Gastroesophageal sphincter (tissue), 4 donors: ENCODE measurements around the gene GALR3. TPM values are rescaled to one million over a fixed set of nuclear protein-coding genes. Genes with fewer than 3 reads are reported as not detected.

Experiments used
- ATAC-seq: fragments of 150-250 bp; one replicate; pipeline ENCODE4 v1.9.1; 2016; ENCODE audit warnings: mild to moderate bottlenecking, moderate library complexity
- H3K27ac ChIP-seq, 4 donors: fragments of 200-600 bp; sonication (generic) in 3 of 4; 1 replicate in 3 of 4; 2 replicates in 1 of 4; pipeline ENCODE4 v1.5.1; 2016 to 2019
- H3K27me3 ChIP-seq: fragments of 200-600 bp; sonication (generic); one replicate; pipeline ENCODE4 v1.5.1; 2019
- H3K36me3 ChIP-seq, 2 donors: fragments of 200-600 bp; sonication (generic); one replicate each; pipeline ENCODE4 v1.5.1; 2019; ENCODE audit warnings: control low read depth in 1 of 2
- H3K4me1 ChIP-seq, 3 donors: fragments of 200-600 bp; sonication (generic); 1 replicate in 2 of 3; 2 replicates in 1 of 3; pipeline ENCODE4 v1.5.1; 2016 to 2019; ENCODE audit warnings: control low read depth in 2 of 3
- H3K4me3 ChIP-seq, 2 donors: fragments of 200-600 bp; sonication (generic); one replicate each; pipeline ENCODE4 v1.5.1; 2019; ENCODE audit warnings: mild to moderate bottlenecking in 1 of 2, moderate library complexity in 1 of 2
- H3K9me3 ChIP-seq, 3 donors: fragments of 200-600 bp; sonication (generic); one replicate each; pipeline ENCODE4 v1.5.1; 2017 to 2019; ENCODE audit warnings: control low read depth in 2 of 3
- EP300 ChIP-seq: sonication (generic); formaldehyde crosslinking; IDR thresholded peaks from one replicate; pipeline ENCODE4 v1.6.1; 2017; ENCODE audit warnings: antibody characterized with exemption, mild to moderate bottlenecking
- POLR2A ChIP-seq, 2 donors: fragments of 450-650 bp; IDR thresholded peaks; one replicate each; pipeline ENCODE4 v1.6.1; 2017; ENCODE audit warnings: antibody characterized with exemption in 2 of 2, mild to moderate bottlenecking in 2 of 2, moderate library complexity in 1 of 2
- POLR2AphosphoS5 ChIP-seq: sonication (generic); formaldehyde crosslinking; IDR thresholded peaks from one replicate; pipeline ENCODE4 v1.6.1; 2017; ENCODE audit warnings: antibody characterized with exemption
- WGBS, 2 donors: methylation state at CpG; one replicate each; pipeline ENCODE4 v1.1.5; 2018; ENCODE audit warnings: low coverage in 1 of 2; 5-methylcytosine and 5-hydroxymethylcytosine counted together
- total RNA-seq, 4 donors: library from RNA; depleted of rRNA; stranded (reverse); fragments of >200 nt; gene quantifications; one replicate each; pipeline ENCODE4 v1.1.0, GENCODE V29; 2016
- TF ChIP-seq, protein P1 (sequence below), 4 experiments: fragments of 200-600 bp in 2 of 4; fragments of 450-650 bp in 2 of 4; sonication (generic) in 1 of 4; IDR thresholded peaks; one replicate each; pipeline ENCODE4 v1.5.1; 2017 to 2019; ENCODE audit warnings: antibody characterized with exemption in 4 of 4, mild to moderate bottlenecking in 2 of 4, moderate library complexity in 2 of 4

Gene GALR3
- total RNA-seq, 4 donors from 2014 or later, result not detected

DNA sequence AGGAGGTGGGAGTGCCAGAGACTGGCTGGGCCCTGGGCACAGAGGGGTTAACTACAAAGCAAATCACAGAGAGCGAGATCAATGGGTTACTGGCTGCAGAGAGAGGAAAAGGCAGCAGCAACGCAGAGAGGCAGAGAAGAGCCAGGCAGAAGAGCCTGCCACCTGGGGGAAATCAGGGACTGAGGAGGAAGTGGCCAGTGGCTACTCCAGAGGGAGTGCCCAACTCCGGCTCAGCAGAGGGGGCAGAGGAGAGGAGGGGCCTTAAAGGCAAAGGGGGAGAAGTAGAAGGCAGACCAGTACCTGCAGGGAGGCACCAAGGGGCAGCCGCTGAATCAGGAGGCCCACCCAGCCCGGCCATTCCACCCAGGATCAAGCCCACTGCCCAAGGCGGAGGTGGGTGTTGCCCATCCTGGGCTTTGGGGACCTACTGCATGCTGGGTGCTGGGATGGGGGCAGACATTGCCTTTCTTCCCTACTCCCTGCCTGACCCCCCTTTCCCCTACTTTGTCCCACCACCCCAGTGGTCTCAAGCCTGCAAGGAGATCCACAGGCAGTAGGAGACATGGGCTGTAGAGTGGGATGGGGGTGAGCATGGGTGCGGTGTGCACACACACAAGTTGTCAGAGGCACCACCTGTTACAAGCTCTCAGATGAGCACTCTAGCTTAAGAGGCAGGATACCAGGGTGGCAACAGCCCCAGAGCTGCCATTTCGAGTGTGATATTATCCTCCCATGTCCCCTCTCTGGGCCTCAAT lies 926 bp upstream of the GALR3 start:
- H3K9me3 ChIP-seq, result no peaks in the 10 kb centered on the region
- TF ChIP-seq POLR2AphosphoS5 (no peak), POLR2A (IDR thresholded peaks at IDR 0.05) (no peak), EP300 (no peak)
- TF ChIP-seq, protein P1, sequence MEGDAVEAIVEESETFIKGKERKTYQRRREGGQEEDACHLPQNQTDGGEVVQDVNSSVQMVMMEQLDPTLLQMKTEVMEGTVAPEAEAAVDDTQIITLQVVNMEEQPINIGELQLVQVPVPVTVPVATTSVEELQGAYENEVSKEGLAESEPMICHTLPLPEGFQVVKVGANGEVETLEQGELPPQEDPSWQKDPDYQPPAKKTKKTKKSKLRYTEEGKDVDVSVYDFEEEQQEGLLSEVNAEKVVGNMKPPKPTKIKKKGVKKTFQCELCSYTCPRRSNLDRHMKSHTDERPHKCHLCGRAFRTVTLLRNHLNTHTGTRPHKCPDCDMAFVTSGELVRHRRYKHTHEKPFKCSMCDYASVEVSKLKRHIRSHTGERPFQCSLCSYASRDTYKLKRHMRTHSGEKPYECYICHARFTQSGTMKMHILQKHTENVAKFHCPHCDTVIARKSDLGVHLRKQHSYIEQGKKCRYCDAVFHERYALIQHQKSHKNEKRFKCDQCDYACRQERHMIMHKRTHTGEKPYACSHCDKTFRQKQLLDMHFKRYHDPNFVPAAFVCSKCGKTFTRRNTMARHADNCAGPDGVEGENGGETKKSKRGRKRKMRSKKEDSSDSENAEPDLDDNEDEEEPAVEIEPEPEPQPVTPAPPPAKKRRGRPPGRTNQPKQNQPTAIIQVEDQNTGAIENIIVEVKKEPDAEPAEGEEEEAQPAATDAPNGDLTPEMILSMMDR (IDR thresholded peaks at IDR 0.05), result no peak
- H3K27me3 ChIP-seq, result peaks cover 65% of the 10 kb centered on the region
- ATAC-seq, result no peak
- WGBS, 2 donors, result 33 to 46% methylated on average over 5 to 7 of the region's 8 CpGs
- H3K36me3 ChIP-seq, result no peaks in the 10 kb centered on the region
- H3K4me1 ChIP-seq, result peaks cover 0 to 47% (median 15%) of the 10 kb centered on the region in 3 donors
- H3K4me3 ChIP-seq, result no peak overlapping the region
- H3K27ac ChIP-seq, result no peak overlapping the region

- peak overlapping the region in 1 of 2 donors; percentile 42 for H3K4me3 ChIP-seq
- H3K27me3 ChIP-seq, result peaks cover 47% of the 10 kb centered on the region
- no peaks in the 10 kb centered on the region for H3K9me3 ChIP-seq
- no peak for ATAC-seq
- WGBS, 2 donors, result no CpG with 5 or more reads among the region's 135 CpGs
- H3K4me1 ChIP-seq, result peaks cover 0 to 35% (median 0%) of the 10 kb centered on the region in 3 donors
- no peak overlapping the region for H3K27ac ChIP-seq
- no peak for TF ChIP-seq POLR2A (IDR thresholded peaks at IDR 0.05)
- TF ChIP-seq, protein P1 (IDR thresholded peaks at IDR 0.05), result no peak
- TF ChIP-seq EP300, result no peak
- TF ChIP-seq POLR2AphosphoS5, result no peak
- H3K36me3 ChIP-seq, result peaks cover 0 to 17% of the 10 kb centered on the region in 2 donors
These were observed 1.8 kb downstream of the GALR3 start for GRCh38 chr22:37824674-37825641.

DNA sequence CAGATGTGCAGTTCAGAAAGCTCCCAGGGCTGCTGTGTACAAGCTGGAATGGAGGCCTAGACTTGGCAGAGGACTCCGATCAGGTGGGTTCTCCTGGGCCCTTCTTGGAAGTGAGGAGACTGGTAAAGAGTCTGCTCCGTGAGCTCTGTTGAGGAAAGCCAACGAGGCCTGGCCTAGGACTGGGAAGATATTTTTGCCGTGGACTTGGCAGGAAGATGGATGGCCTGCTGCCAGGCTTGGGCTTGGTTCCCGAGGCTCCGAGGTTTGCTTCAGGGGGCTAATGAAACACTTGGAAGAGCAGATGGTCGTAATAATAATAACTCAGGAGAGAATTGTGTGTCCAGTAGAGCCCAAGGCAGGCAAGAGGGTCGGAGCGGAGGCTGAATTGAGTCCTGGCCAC lies 3.9 kb downstream of the GALR3 start:
- TF ChIP-seq POLR2A (IDR thresholded peaks at IDR 0.05) (no peak), POLR2AphosphoS5 (no peak), EP300 (no peak)
- TF ChIP-seq, protein P1 (IDR thresholded peaks at IDR 0.05), result no peak
- WGBS, 2 donors, result 17 to 60% methylated on average over 2 to 8 of the region's 9 CpGs
- no peaks in the 10 kb centered on the region for H3K9me3 ChIP-seq
- ATAC-seq, result peak; percentile 59
- peaks cover 0 to 38% of the 10 kb centered on the region in 2 donors for H3K36me3 ChIP-seq
- H3K4me3 ChIP-seq, result no peak overlapping the region
- peak overlapping the region in 3 of 4 donors; percentile 58 to 71 (median 65) for H3K27ac ChIP-seq
- H3K4me1 ChIP-seq, result peaks cover 0 to 35% (median 0%) of the 10 kb centered on the region in 3 donors
- peaks cover 26% of the 10 kb centered on the region for H3K27me3 ChIP-seq

- Histone ChIP-seq H3K9me3 (no peaks in the 10 kb centered on the region), H3K4me1 (peaks cover 0 to 24% (median 0%) of the 10 kb centered on the region in 3 donors), H3K36me3 (peaks cover 0 to 68% of the 10 kb centered on the region in 2 donors), H3K4me3 (no peak overlapping the region), H3K27me3 (no peaks in the 10 kb centered on the region), H3K27ac (no peak overlapping the region)
- TF ChIP-seq POLR2AphosphoS5, result no peak
- 75 to 87% methylated on average over 4 to 8 of the region's 14 CpGs for WGBS, 2 donors
- no peak for ATAC-seq
These were observed 7.1 kb downstream of the GALR3 start for GRCh38 chr22:37830093-37830842.

GRCh38 chr22:37831472-37831871 lies 8.3 kb downstream of the GALR3 start:
- peaks cover 0 to 79% of the 10 kb centered on the region in 2 donors for H3K36me3 ChIP-seq
- H3K27me3 ChIP-seq, result no peaks in the 10 kb centered on the region
- H3K4me3 ChIP-seq, result no peak overlapping the region
- no peaks in the 10 kb centered on the region for H3K9me3 ChIP-seq
- TF ChIP-seq POLR2AphosphoS5 (no peak), EP300 (no peak), POLR2A (IDR thresholded peaks at IDR 0.05) (no peak)
- TF ChIP-seq, protein P1 (IDR thresholded peaks at IDR 0.05), result no peak
- H3K27ac ChIP-seq, result no peak overlapping the region
- ATAC-seq, result no peak
- peaks cover 0 to 19% (median 0%) of the 10 kb centered on the region in 3 donors for H3K4me1 ChIP-seq
- 100% methylated on average over 1 of the region's 11 CpGs; no CpG with 5 or more reads in 1 of the 2 donors for whole genome bisulfite sequencing, 2 donors
